Measurements from ENCODE around the gene CFAP251.

DNA sequence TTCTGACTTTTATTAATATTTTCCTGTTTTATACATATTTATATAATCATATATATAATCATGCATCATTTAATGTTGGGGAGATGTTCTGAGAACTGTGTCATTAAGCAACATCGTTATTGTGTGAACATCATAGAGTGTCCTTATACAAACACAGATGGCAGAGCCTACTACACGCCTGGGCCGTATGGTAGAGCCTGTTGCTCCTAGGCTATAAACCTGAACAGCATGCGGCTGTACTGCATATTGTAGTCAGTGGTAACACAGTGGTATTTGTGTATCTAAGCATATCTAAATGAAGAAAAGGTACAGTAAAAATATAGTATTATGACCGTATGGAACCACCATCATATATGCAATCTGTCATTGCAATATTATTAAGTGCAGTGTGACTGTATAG lies 58.6 kb downstream of the CFAP251 start:
- TF ChIP-seq POLR2AphosphoS5 (IDR thresholded peaks at IDR 0.05; ENCODE audit: low read depth, low read length) (no peak), SPI1 (IDR thresholded peaks at IDR 0.05; ENCODE audit: low read depth, low read length) (no peak), TAF1 (IDR thresholded peaks at IDR 0.05; ENCODE audit: low read depth, low read length) (no peak)
